K562 (cell line): ENCODE results near the gene TNIP2. TPM values are rescaled to one million over a fixed set of nuclear protein-coding genes. Genes with fewer than 3 reads are reported as not detected.

ENCODE experiments used
- ATF7 ChIP-seq: fragments of 450-650 bp; IDR thresholded peaks from 2 replicates; pipeline ENCODE4 v1.7.1; 2014; ENCODE audit warnings: mild to moderate bottlenecking, moderate library complexity
- BMI1 ChIP-seq: fragments of 150-350 bp; IDR thresholded peaks from 2 replicates; pipeline ENCODE4 v1.6.1; 2014; ENCODE audit warnings: low read length
- CBX3 ChIP-seq, 2 experiments: IDR thresholded peaks; 1 replicate in 1 of 2; 2 replicates in 1 of 2; pipeline ENCODE4 v1.6.1; 2012; ENCODE audit warnings: inconsistent platforms in 2 of 2, low read length in 2 of 2, borderline replicate concordance in 1 of 2, control low read depth in 1 of 2
- CEBPB ChIP-seq: fragments of 450-650 bp; IDR thresholded peaks from 2 replicates; pipeline ENCODE4 v1.6.1; 2016; ENCODE audit warnings: missing genetic modification characterization, missing compliant biosample characterization
- CTCF ChIP-seq, 3 experiments: IDR thresholded peaks in 2 of 3; conservative IDR thresholded peaks in 1 of 3; 2 replicates each; pipeline ENCODE4 v1.5.1; 2011 to 2012; ENCODE audit warnings: low read length in 3 of 3, mild to moderate bottlenecking in 3 of 3, control low read depth in 2 of 3, improper control_type of control experiment in 1 of 3, inconsistent platforms in 1 of 3, low read depth in 1 of 3, mixed read lengths in 1 of 3, moderate library complexity in 1 of 3; ENCODE audit not compliant: insufficient read depth in 2 of 3
- CXXC5 ChIP-seq: fragments of 250-450 bp; sonication (Bioruptor Pico); IDR thresholded peaks from 2 replicates; pipeline ENCODE4 v1.8.0; 2022; ENCODE audit warnings: inconsistent platforms, mild to moderate bottlenecking, moderate library complexity
- E2F5 ChIP-seq: sonication (generic); formaldehyde crosslinking; IDR thresholded peaks from 2 replicates; pipeline ENCODE4 v1.8.0; 2022; ENCODE audit warnings: mild to moderate bottlenecking, missing genetic modification reagents
- FIP1L1 ChIP-seq: fragments of 200-400 bp; formaldehyde crosslinking; IDR thresholded peaks from 2 replicates; pipeline ENCODE4 v1.6.1; 2018; ENCODE audit warnings: mild to moderate bottlenecking, low read depth, low read length; ENCODE audit not compliant: poor library complexity, severe bottlenecking
- FOXP1 ChIP-seq: sonication (generic); formaldehyde crosslinking; IDR thresholded peaks from 2 replicates; pipeline ENCODE4 v1.8.0; 2022; ENCODE audit warnings: mild to moderate bottlenecking, missing genetic modification reagents
- KHSRP ChIP-seq: fragments of 450-650 bp; IDR thresholded peaks from 2 replicates; pipeline ENCODE4 v1.6.1; 2017
- NRF1 ChIP-seq, 2 experiments: fragments of 450-650 bp; IDR thresholded peaks in 1 of 2; conservative IDR thresholded peaks in 1 of 2; 2 replicates each; pipeline ENCODE4 v1.6.1; 2014; ENCODE audit warnings: mild to moderate bottlenecking in 2 of 2
- POLR2AphosphoS5 ChIP-seq: IDR thresholded peaks from 2 replicates; pipeline ENCODE4 v1.6.1; 2011; ENCODE audit warnings: mild to moderate bottlenecking, low read depth, low read length, moderate library complexity; ENCODE audit not compliant: control insufficient read depth, insufficient read depth
- PRMT5 ChIP-seq: sonication (generic); formaldehyde crosslinking; IDR thresholded peaks from 2 replicates; pipeline ENCODE4 v1.5.0; 2020; ENCODE audit warnings: missing genetic modification reagents
- RBBP5 ChIP-seq: fragments of 200-600 bp; sonication (generic); IDR thresholded peaks from 2 replicates; pipeline ENCODE4 v1.6.1; 2012; ENCODE audit warnings: borderline replicate concordance, mild to moderate bottlenecking, low read length, control low read depth, inconsistent platforms; ENCODE audit not compliant: insufficient read depth, poor library complexity, severe bottlenecking
- SAP30 ChIP-seq: fragments of 200-600 bp; sonication (generic); IDR thresholded peaks from 2 replicates; pipeline ENCODE4 v1.6.1; 2012; ENCODE audit warnings: borderline replicate concordance, low read depth, mild to moderate bottlenecking, moderate library complexity, low read length, control low read depth, inconsistent platforms; ENCODE audit not compliant: insufficient read depth, poor library complexity, severe bottlenecking
- SIN3A ChIP-seq, 2 experiments: fragments of 150-350 bp in 1 of 2; IDR thresholded peaks; 2 replicates each; pipeline ENCODE4 v1.6.1; 2011 to 2016; ENCODE audit warnings: borderline replicate concordance in 2 of 2, low read depth in 2 of 2, low read length in 2 of 2, mild to moderate bottlenecking in 2 of 2, moderate library complexity in 2 of 2; ENCODE audit not compliant: control insufficient read depth in 1 of 2
- SUPT5H ChIP-seq: fragments of 450-650 bp; IDR thresholded peaks from 2 replicates; pipeline ENCODE4 v1.6.1; 2016
- U2AF1 ChIP-seq: fragments of 200-400 bp; formaldehyde crosslinking; optimal IDR thresholded peaks from 2 replicates; pipeline ENCODE3; 2017; ENCODE audit warnings: mild to moderate bottlenecking, low read depth, low read length, moderate library complexity
- ZFX ChIP-seq: sonication (generic); formaldehyde crosslinking; IDR thresholded peaks from 2 replicates; pipeline ENCODE4 v1.8.0; 2022; ENCODE audit warnings: mild to moderate bottlenecking, missing genetic modification reagents, moderate library complexity
- polyA plus RNA-seq, 8 experiments: library from polyadenylated mRNA; depleted of rRNA in 4 of 8; stranded (reverse) in 5 of 8; unstranded in 3 of 8; fragments of >200 nt; fragmentation: Nextera tagmentation in 2 of 8; fragmentation: Illumina TruSeq in 1 of 8; extraction: Ambion mirVana in 2 of 8; extraction: Trizol in 1 of 8; gene quantifications; 2 replicates each; pipeline versions ENCODE4 v1.2.1 to v1.2.3, GENCODE V29; 2011 to 2014; ENCODE audit warnings: inconsistent platforms in 1 of 8, missing spikeins in 1 of 8
- total RNA-seq, 7 experiments: library from RNA; depleted of rRNA in 6 of 7; stranded (reverse); fragments of >200 nt in 6 of 7; fragmentation: Illumina TruSeq in 2 of 7; extraction: Trizol in 2 of 7; gene quantifications; 2 replicates each; pipeline versions ENCODE4 v1.2.1 to v1.2.3, GENCODE V29; 2011 to 2021; ENCODE audit warnings: low replicate concordance in 1 of 7
- TF ChIP-seq, protein P1 (sequence below): sonication (generic); formaldehyde crosslinking; IDR thresholded peaks from 2 replicates; pipeline ENCODE4 v1.8.0; 2023; ENCODE audit warnings: mild to moderate bottlenecking, missing genetic modification reagents

The TNIP2 gene
- total and polyA plus RNA-seq, 9 of the 15 experiments (the other 6 are each of a cell fraction or from before 2014, with no cell fraction given) = 0.61 to 42.6 (median 19.5) TPM

- TF ChIP-seq ATF7 (peak; percentile 80; the same call in 1 of the 2 replicates), SUPT5H (0 out of 2 replicates have a peak, but pooled peaks have one; percentile 11), BMI1 (no peak), CXXC5 (CRISPR knock-in tag) (peak; percentile 94), RBBP5 (peak; percentile 86), U2AF1 (peak; percentile 65), KHSRP (no peak), POLR2AphosphoS5 (peak; percentile 56; the same call in 1 of the 2 replicates), CEBPB (no peak), ZFX (CRISPR knock-in tag) (peak; percentile 87), FIP1L1 (peak; percentile 44), PRMT5 (CRISPR knock-in tag) (no peak), NRF1 (conservative IDR thresholded peaks at IDR 0.05 in 1 of 2, IDR thresholded peaks at IDR 0.05 in 1 of 2) (peak; percentile 77 to 82), CBX3 (IDR thresholded peaks at IDR 0.05; ENCODE audit: borderline replicate concordance in 1 of 2, low read length in 2 of 2) (no peak), E2F5 (no peak), FOXP1 (CRISPR knock-in tag) (0 out of 2 replicates have a peak, but pooled peaks have one; percentile 7), SIN3A (IDR thresholded peaks at IDR 0.05; ENCODE audit: borderline replicate concordance in 2 of 2, control insufficient read depth in 1 of 2, low read depth in 2 of 2, low read length in 2 of 2) (peak; percentile 61 to 84; a peak in 2 of 4 replicates), SAP30 (peak; percentile 89), CTCF (IDR thresholded peaks at IDR 0.05 in 2 of 3, conservative IDR thresholded peaks at IDR 0.05 in 1 of 3; ENCODE audit: insufficient read depth in 2 of 3, low read depth in 1 of 3, low read length in 3 of 3) (peak in 2 of 3 experiments; percentile 31 to 54; a peak in 3 of 6 replicates)
- TF ChIP-seq, protein P1, sequence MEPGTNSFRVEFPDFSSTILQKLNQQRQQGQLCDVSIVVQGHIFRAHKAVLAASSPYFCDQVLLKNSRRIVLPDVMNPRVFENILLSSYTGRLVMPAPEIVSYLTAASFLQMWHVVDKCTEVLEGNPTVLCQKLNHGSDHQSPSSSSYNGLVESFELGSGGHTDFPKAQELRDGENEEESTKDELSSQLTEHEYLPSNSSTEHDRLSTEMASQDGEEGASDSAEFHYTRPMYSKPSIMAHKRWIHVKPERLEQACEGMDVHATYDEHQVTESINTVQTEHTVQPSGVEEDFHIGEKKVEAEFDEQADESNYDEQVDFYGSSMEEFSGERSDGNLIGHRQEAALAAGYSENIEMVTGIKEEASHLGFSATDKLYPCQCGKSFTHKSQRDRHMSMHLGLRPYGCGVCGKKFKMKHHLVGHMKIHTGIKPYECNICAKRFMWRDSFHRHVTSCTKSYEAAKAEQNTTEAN (CRISPR knock-in tag) = peak; percentile 45; the same call in 1 of the 2 replicates
Measured at GRCh38 chr4:2755821-2756690, at the start of gene TNIP2 (continued).
